ENCODE results near the gene SLC22A12.

DNA sequence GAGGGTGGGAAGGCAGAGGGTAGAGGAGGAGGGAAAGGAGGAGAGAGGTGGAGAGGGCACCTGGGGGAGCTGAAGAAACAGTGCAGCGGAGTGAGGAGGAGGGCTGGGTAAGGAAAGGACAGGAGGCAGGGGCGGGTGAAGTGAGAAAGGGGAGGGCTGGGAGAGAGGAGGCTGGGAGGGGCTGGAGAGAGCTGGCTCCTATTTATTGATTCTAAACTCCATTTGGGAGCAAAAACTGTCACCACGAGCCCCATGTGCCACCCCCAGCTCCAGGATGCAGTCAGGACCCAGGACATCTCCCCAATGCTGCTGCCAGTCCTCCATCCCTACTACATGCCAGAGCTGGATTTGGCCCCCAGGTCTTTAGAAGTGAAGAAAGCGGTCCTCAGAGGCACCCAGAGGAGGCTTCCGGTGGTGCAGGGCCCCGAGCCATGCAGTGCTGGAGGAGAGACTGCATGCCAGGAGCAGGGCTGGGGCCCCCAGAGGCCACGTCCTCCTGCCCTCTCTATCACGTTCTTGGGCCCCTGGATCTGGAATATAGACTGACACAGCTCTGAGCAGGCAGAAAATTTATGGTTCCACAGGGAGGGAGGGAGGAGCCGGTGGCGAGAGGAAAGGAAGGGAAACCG lies 53.7 kb downstream of the SLC22A12 start:
- TF ChIP-seq, protein P1, sequence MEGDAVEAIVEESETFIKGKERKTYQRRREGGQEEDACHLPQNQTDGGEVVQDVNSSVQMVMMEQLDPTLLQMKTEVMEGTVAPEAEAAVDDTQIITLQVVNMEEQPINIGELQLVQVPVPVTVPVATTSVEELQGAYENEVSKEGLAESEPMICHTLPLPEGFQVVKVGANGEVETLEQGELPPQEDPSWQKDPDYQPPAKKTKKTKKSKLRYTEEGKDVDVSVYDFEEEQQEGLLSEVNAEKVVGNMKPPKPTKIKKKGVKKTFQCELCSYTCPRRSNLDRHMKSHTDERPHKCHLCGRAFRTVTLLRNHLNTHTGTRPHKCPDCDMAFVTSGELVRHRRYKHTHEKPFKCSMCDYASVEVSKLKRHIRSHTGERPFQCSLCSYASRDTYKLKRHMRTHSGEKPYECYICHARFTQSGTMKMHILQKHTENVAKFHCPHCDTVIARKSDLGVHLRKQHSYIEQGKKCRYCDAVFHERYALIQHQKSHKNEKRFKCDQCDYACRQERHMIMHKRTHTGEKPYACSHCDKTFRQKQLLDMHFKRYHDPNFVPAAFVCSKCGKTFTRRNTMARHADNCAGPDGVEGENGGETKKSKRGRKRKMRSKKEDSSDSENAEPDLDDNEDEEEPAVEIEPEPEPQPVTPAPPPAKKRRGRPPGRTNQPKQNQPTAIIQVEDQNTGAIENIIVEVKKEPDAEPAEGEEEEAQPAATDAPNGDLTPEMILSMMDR (conservative IDR thresholded peaks at IDR 0.05; ENCODE audit: low read length) = peak; percentile 58
- no peak for TF ChIP-seq EZH2phosphoT487 (IDR thresholded peaks at IDR 0.05; ENCODE audit: borderline replicate concordance)

Data from Loucy (cell line).